HCT116 (cell line): ENCODE measurements around the gene PGAM5. TPM values are rescaled to one million over a fixed set of nuclear protein-coding genes. Genes with fewer than 3 reads are reported as not detected.

ENCODE experiments used
- ATAC-seq: fragments of 200-7000 bp; cut with Tn5 transposase; 2 replicates; pipeline ENCODE4 v1.9.1; 2020; ENCODE audit warnings: mild to moderate bottlenecking, moderate library complexity
- BruUV-seq: library from RNA; stranded (reverse); fragments of 400-500 nt; replicated peaks from 2 replicates; lab custom pipeline; 2021; lab: Mats Ljungman, UMichigan
- CTCF ChIA-PET: fragments of 300-600 bp; sonication (Branson Sonifier 250); formaldehyde crosslinking; loops from one replicate; lab custom pipeline; 2021; ENCODE audit warnings: antibody characterized with exemption; lab: Charles Lee
- POLR2A ChIA-PET: fragments of 300-600, 350-600 bp; sonication (Branson Sonifier 250); formaldehyde crosslinking; loops from one replicate; lab custom pipeline; 2021; ENCODE audit warnings: antibody characterized with exemption; lab: Charles Lee
- RAD21 ChIA-PET, 2 experiments: fragments of 300-600 bp; sonication (Branson Sonifier 250); formaldehyde crosslinking; loops; one replicate each; lab custom pipeline; 2023; ENCODE audit warnings: low total read pairs in 2 of 2; ENCODE audit not compliant: uncharacterized antibody in 2 of 2, unreplicated experiment in 2 of 2, low non-redundant PET in 1 of 2; lab: Charles Lee
- DNase-seq: peaks from one replicate; pipeline ENCODE4 v3.0.0-alpha.2; 2010; ENCODE audit warnings: low read depth, low spot score
- H2AFZ ChIP-seq: fragments of 200-600 bp; shearing (Covaris generic), sonication (generic); 2 replicates; pipeline ENCODE4 v1.6.1; 2017; ENCODE audit warnings: low read depth, mixed run types, mixed read lengths, antibody characterized with exemption, low read length; ENCODE audit not compliant: poor library complexity, severe bottlenecking
- H3K27ac ChIP-seq: 2 replicates; pipeline ENCODE4 v1.5.1; 2012; ENCODE audit warnings: low read depth, low read length
- H3K27me3 ChIP-seq: fragments of 200-600 bp; sonication (generic); 2 replicates; pipeline ENCODE4 v1.6.1; 2016; ENCODE audit warnings: mixed run types, low read length, mixed read lengths; ENCODE audit not compliant: insufficient read depth
- H3K36me3 ChIP-seq, 2 experiments: fragments of 200-500 bp in 1 of 2; fragments of 200-600 bp in 1 of 2; sonication (Bioruptor generic) in 1 of 2; sonication (generic) in 1 of 2; 2 replicates each; pipeline versions ENCODE4 v1.5.1 to v1.6.1; 2014 to 2016; ENCODE audit warnings: low read length in 2 of 2, inconsistent platforms in 1 of 2, mixed read lengths in 1 of 2, mixed run types in 1 of 2; ENCODE audit not compliant: insufficient read depth in 2 of 2, control insufficient read depth in 1 of 2
- H3K4me1 ChIP-seq, 2 experiments: fragments of 200-600 bp in 1 of 2; sonication (generic) in 1 of 2; 2 replicates each; pipeline versions ENCODE4 v1.5.1 to v1.6.1; 2012 to 2017; ENCODE audit warnings: low read length in 2 of 2, inconsistent platforms in 1 of 2, mild to moderate bottlenecking in 1 of 2, mixed read lengths in 1 of 2, mixed run types in 1 of 2, moderate library complexity in 1 of 2; ENCODE audit not compliant: insufficient read depth in 2 of 2, control insufficient read depth in 1 of 2
- H3K4me2 ChIP-seq: fragments of 200-600 bp; sonication (generic); 2 replicates; pipeline ENCODE4 v1.6.1; 2017; ENCODE audit warnings: mixed run types, low read length, mixed read lengths
- H3K4me3 ChIP-seq, 2 experiments: fragments of 200-600 bp in 1 of 2; sonication (generic) in 1 of 2; replicated peaks in 1 of 2; 2 replicates each; pipeline ENCODE4 v1.5.1; 2011 to 2016; ENCODE audit warnings: low read length in 2 of 2, control low read depth in 1 of 2, low read depth in 1 of 2, mild to moderate bottlenecking in 1 of 2, mixed read lengths in 1 of 2, mixed run types in 1 of 2
- H3K79me2 ChIP-seq: fragments of 200-600 bp; sonication (generic); 2 replicates; pipeline ENCODE4 v1.6.1; 2017; ENCODE audit warnings: mild to moderate bottlenecking, mixed run types, low read length, moderate library complexity, mixed read lengths; ENCODE audit not compliant: insufficient read depth
- H3K9ac ChIP-seq: fragments of 200-600 bp; sonication (generic); 2 replicates; pipeline ENCODE4 v1.6.1; 2016; ENCODE audit warnings: low read length, mixed read lengths
- H3K9me2 ChIP-seq: fragments of 200-600 bp; sonication (generic), shearing (Covaris generic); 2 replicates; pipeline ENCODE4 v1.6.1; 2017; ENCODE audit warnings: mixed run types, mild to moderate bottlenecking, moderate library complexity; ENCODE audit not compliant: insufficient read depth
- H3K9me3 ChIP-seq, 2 experiments: fragments of 200-500 bp in 1 of 2; fragments of 200-600 bp in 1 of 2; sonication (Bioruptor generic) in 1 of 2; sonication (generic) in 1 of 2; 2 replicates each; pipeline ENCODE4 v1.6.1; 2014 to 2017; ENCODE audit warnings: low read length in 2 of 2, mixed read lengths in 2 of 2, inconsistent platforms in 1 of 2, low read depth in 1 of 2, mild to moderate bottlenecking in 1 of 2, mixed run types in 1 of 2, moderate library complexity in 1 of 2; ENCODE audit not compliant: control insufficient read depth in 1 of 2, insufficient read depth in 1 of 2
- H4K20me1 ChIP-seq: fragments of 200-600 bp; sonication (generic), shearing (Covaris generic); 2 replicates; pipeline ENCODE4 v1.6.1; 2017; ENCODE audit warnings: mixed run types, mild to moderate bottlenecking, moderate library complexity; ENCODE audit not compliant: insufficient read depth
- CEBPB ChIP-seq: IDR thresholded peaks from 2 replicates; pipeline ENCODE4 v1.6.1; 2012; ENCODE audit warnings: low read depth
- EGR1 ChIP-seq: IDR thresholded peaks from 2 replicates; pipeline ENCODE4 v1.6.1; 2012; ENCODE audit warnings: low read depth
- EZH2 ChIP-seq: fragments of 200-600 bp; sonication (generic); IDR thresholded peaks from 2 replicates; pipeline ENCODE4 v1.6.1; 2017; ENCODE audit warnings: antibody characterized with exemption, mixed run types
- EZH2phosphoT487 ChIP-seq: fragments of 200-600 bp; IDR thresholded peaks from 2 replicates; pipeline ENCODE4 v1.6.1; 2018; ENCODE audit warnings: antibody characterized with exemption, borderline replicate concordance
- FOSL1 ChIP-seq: IDR thresholded peaks from 2 replicates; pipeline ENCODE4 v1.6.1; 2012; ENCODE audit warnings: low read depth
- POLR2AphosphoS5 ChIP-seq: IDR thresholded peaks from 2 replicates; pipeline ENCODE4 v1.6.1; 2011; ENCODE audit warnings: mild to moderate bottlenecking, low read depth, low read length, moderate library complexity
- RAD21 ChIP-seq: IDR thresholded peaks from 2 replicates; pipeline ENCODE4 v1.6.1; 2012; ENCODE audit warnings: low read depth, mild to moderate bottlenecking
- SIN3A ChIP-seq: IDR thresholded peaks from 2 replicates; pipeline ENCODE4 v1.6.1; 2012; ENCODE audit warnings: low read depth
- YY1 ChIP-seq: IDR thresholded peaks from 2 replicates; pipeline ENCODE4 v1.6.1; 2011; ENCODE audit warnings: low read length, low read depth, moderate library complexity, mild to moderate bottlenecking; ENCODE audit not compliant: insufficient replicate concordance; ENCODE audit errors: extremely low read depth
- intact Hi-C: fragments of 100-400 bp; cut with micrococcal nuclease; formaldehyde crosslinking; loops from 2 replicates; pipeline ENCODE4 v1.10.0; 2022
- total RNA-seq: library from RNA; stranded (reverse); gene quantifications from one replicate; pipeline ENCODE4 v1.2.1, GENCODE V29; 2021; ENCODE audit not compliant: unreplicated experiment
- TF ChIP-seq, protein P1 (sequence below): IDR thresholded peaks from 2 replicates; pipeline ENCODE4 v1.6.1; 2012; ENCODE audit warnings: low read depth
- TF ChIP-seq, protein P2 (sequence below): IDR thresholded peaks from 2 replicates; pipeline ENCODE4 v1.6.1; 2011; ENCODE audit warnings: mild to moderate bottlenecking, low read length, moderate library complexity; ENCODE audit not compliant: insufficient replicate concordance; ENCODE audit errors: extremely low read depth
- TF ChIP-seq, protein P3 (sequence below): IDR thresholded peaks from 2 replicates; pipeline ENCODE4 v1.6.1; 2012
- TF ChIP-seq, protein P4 (sequence below): IDR thresholded peaks from 2 replicates; pipeline ENCODE4 v1.6.1; 2012

PGAM5 gene
- total RNA-seq, 1 experiment from 2014 or later = 98.3 TPM

DNA sequence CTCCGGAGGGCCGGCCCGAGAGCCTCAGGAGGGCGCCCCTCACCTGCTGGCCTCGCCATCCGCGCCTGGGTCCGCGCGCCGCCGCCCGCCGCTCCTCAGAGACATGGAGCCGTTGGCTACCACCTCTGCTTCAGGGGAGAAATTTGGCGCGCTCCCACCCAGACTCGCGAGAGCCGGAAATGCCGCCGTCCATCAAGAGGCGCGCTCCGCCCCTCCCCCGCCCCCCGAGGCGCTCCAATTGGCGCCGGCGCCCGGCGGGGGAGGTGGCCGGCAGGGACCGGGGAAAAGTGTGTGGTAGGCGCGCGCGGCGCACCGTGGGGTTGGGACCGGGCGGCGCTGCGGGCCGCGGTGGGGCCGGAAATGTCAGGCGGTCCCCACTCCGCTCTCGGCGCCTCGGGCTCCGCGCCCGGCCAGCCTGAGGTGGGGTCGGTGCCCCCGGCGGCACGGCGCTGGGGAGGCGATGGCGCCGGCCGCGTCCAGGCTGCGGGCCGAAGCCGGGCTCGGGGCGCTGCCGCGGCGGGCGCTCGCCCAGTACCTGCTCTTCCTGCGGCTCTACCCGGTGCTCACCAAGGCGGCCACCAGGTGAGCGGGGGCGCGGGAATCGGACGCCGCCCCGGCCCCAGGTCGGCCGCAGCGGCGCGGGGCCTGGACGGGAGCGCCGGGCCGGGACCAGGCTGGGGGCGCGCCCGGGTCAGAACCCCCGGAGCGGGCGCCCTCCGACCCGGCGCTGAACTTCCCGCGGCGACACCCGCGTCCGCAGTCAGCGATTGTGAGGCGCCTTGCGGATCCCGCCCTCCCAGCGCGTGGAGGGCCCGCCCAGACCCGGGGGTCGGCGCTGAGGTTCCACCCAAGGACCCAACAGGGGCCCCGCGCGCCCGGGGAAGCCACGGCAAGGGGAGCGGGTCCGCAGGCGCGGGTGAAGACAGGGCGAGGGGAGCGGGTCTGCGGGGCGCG, 23.2 kb upstream of the PGAM5 start, which contains the start of the genes POLE and PXMP2 (continued):
- TF ChIP-seq, protein P1, sequence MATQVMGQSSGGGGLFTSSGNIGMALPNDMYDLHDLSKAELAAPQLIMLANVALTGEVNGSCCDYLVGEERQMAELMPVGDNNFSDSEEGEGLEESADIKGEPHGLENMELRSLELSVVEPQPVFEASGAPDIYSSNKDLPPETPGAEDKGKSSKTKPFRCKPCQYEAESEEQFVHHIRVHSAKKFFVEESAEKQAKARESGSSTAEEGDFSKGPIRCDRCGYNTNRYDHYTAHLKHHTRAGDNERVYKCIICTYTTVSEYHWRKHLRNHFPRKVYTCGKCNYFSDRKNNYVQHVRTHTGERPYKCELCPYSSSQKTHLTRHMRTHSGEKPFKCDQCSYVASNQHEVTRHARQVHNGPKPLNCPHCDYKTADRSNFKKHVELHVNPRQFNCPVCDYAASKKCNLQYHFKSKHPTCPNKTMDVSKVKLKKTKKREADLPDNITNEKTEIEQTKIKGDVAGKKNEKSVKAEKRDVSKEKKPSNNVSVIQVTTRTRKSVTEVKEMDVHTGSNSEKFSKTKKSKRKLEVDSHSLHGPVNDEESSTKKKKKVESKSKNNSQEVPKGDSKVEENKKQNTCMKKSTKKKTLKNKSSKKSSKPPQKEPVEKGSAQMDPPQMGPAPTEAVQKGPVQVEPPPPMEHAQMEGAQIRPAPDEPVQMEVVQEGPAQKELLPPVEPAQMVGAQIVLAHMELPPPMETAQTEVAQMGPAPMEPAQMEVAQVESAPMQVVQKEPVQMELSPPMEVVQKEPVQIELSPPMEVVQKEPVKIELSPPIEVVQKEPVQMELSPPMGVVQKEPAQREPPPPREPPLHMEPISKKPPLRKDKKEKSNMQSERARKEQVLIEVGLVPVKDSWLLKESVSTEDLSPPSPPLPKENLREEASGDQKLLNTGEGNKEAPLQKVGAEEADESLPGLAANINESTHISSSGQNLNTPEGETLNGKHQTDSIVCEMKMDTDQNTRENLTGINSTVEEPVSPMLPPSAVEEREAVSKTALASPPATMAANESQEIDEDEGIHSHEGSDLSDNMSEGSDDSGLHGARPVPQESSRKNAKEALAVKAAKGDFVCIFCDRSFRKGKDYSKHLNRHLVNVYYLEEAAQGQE = no peak
- no peak for TF ChIP-seq RAD21
- TF ChIP-seq, protein P2, sequence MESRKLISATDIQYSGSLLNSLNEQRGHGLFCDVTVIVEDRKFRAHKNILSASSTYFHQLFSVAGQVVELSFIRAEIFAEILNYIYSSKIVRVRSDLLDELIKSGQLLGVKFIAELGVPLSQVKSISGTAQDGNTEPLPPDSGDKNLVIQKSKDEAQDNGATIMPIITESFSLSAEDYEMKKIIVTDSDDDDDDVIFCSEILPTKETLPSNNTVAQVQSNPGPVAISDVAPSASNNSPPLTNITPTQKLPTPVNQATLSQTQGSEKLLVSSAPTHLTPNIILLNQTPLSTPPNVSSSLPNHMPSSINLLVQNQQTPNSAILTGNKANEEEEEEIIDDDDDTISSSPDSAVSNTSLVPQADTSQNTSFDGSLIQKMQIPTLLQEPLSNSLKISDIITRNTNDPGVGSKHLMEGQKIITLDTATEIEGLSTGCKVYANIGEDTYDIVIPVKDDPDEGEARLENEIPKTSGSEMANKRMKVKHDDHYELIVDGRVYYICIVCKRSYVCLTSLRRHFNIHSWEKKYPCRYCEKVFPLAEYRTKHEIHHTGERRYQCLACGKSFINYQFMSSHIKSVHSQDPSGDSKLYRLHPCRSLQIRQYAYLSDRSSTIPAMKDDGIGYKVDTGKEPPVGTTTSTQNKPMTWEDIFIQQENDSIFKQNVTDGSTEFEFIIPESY = peak; percentile 97
- TF ChIP-seq CEBPB = no peak

DNA sequence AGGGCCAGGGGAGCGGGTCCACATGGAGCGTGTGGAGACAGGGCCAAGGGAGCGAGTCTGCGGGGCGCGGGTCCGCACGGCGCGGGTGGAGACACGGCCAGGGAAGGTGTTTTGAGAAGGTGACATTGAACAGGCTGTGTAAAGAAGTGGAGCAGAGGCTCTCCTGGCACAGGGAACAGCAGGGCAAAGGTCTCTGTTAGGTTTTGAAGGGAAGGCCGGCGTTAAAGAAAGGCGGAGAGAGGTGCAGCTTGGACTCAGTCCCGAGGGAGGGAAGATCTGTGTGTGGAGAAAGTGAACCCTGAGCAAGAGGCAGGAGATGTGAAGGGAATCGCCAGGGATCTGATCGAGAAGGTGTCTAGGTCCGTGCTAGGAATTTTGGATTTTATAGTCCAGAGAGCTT, 21.4 kb upstream of the PGAM5 start:
- Histone ChIP-seq H3K27ac (no peak overlapping the region), H3K27me3 (no peaks in the 10 kb centered on the region), H3K9me2 (no peaks in the 10 kb centered on the region), H3K4me3 (peak overlapping the region in 1 of 2 experiments; percentile 26; a peak in 2 of 4 replicates), H3K4me2 (peak overlapping the region; percentile 39), H3K9ac (no peak overlapping the region), H2AFZ (no peak overlapping the region), H3K9me3 (no peaks in the 10 kb centered on the region), H3K36me3 (peaks cover 0 to 15% of the 10 kb centered on the region in 2 experiments; a peak in 3 of 4 replicates), H4K20me1 (peaks cover 4% of the 10 kb centered on the region; the same call in 1 of the 2 replicates), H3K4me1 (peaks cover 8 to 19% of the 10 kb centered on the region in 2 experiments), H3K79me2 (peaks cover 38% of the 10 kb centered on the region)
- intact Hi-C loops = loop anchor here (5.0 kb wide), 1 partner anchor 233 kb away; no protein-coding TSS in a partner anchor
- no TSS peak for BruUV-seq
- ChIA-PET CTCF (no interaction called here), RAD21 (no interaction called here), POLR2A (no interaction called here)
- ATAC-seq = no peak
- no peak for DNase-seq
- no peak for TF ChIP-seq POLR2AphosphoS5
- TF ChIP-seq YY1 = no peak
- TF ChIP-seq EZH2 = no peak
- TF ChIP-seq, protein P3, sequence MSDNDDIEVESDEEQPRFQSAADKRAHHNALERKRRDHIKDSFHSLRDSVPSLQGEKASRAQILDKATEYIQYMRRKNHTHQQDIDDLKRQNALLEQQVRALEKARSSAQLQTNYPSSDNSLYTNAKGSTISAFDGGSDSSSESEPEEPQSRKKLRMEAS = no peak
- TF ChIP-seq, protein P1 = no peak
- no peak for TF ChIP-seq FOSL1
- TF ChIP-seq EZH2phosphoT487 = no peak
- no peak for TF ChIP-seq SIN3A
- no peak for TF ChIP-seq CEBPB
- TF ChIP-seq, protein P4, sequence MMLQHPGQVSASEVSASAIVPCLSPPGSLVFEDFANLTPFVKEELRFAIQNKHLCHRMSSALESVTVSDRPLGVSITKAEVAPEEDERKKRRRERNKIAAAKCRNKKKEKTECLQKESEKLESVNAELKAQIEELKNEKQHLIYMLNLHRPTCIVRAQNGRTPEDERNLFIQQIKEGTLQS = no peak
- TF ChIP-seq EGR1 = no peak
